Chondrocyte (in vitro differentiated cells): ENCODE measurements around the gene PARN. TPM values are rescaled to one million over a fixed set of nuclear protein-coding genes. Genes with fewer than 3 reads are reported as not detected.
A peak's percentile ranks its signal among the peaks of the same experiment; 100 is the strongest.

Source experiments
- DNase-seq: peaks from one replicate; pipeline ENCODE4 v3.0.0; 2021; ENCODE audit warnings: mixed read lengths, low spot score
- H3K27ac Mint-ChIP-seq: one replicate; pipeline ENCODE4 v1.8.0; 2021; ENCODE audit warnings: mild to moderate bottlenecking, moderate library complexity, mixed read lengths; ENCODE audit not compliant: unreplicated experiment
- H3K27me3 Mint-ChIP-seq: 2 replicates; pipeline ENCODE4 v1.8.0; 2021; ENCODE audit warnings: low read depth, mixed read lengths
- H3K36me3 Mint-ChIP-seq: 2 replicates; pipeline ENCODE4 v1.8.0; 2021; ENCODE audit warnings: low read depth, mixed read lengths
- H3K4me1 Mint-ChIP-seq: 2 replicates; pipeline ENCODE4 v1.8.0; 2021; ENCODE audit warnings: low read depth, mild to moderate bottlenecking, mixed read lengths
- H3K4me3 Mint-ChIP-seq: one replicate; pipeline ENCODE4 v1.8.0; 2021; ENCODE audit warnings: mild to moderate bottlenecking, moderate library complexity, mixed read lengths; ENCODE audit not compliant: unreplicated experiment
- H3K9me3 Mint-ChIP-seq: 2 replicates; pipeline ENCODE4 v1.8.0; 2021; ENCODE audit warnings: low read depth, mixed read lengths
- CTCF ChIP-seq: fragments of 200-600 bp; sonication (generic); IDR thresholded peaks from 2 replicates; pipeline ENCODE4 v1.5.0; 2021; ENCODE audit warnings: antibody characterized with exemption, mild to moderate bottlenecking, moderate library complexity
- total RNA-seq: library from RNA; stranded (reverse); gene quantifications from 3 replicates; pipeline ENCODE4 v1.2.1, GENCODE V29; 2021

PARN gene
- total RNA-seq, 1 donor from 2014 or later, result 24.1 TPM

GRCh38 chr16:14514967-14515366 is 115.1 kb downstream of the PARN start:
- Mint-ChIP-seq H3K36me3 (peaks cover 1% of the 10 kb centered on the region), H3K27ac (no peak overlapping the region), H3K4me3 (no peak overlapping the region), H3K4me1 (peaks cover 22% of the 10 kb centered on the region), H3K9me3 (no peaks in the 10 kb centered on the region), H3K27me3 (no peaks in the 10 kb centered on the region)
- DNase-seq, result no peak
- no peak for TF ChIP-seq CTCF

GRCh38 chr16:14513389-14514107 is 116.5 kb downstream of the PARN start:
- no peak overlapping the region for H3K27ac Mint-ChIP-seq
- no peak for TF ChIP-seq CTCF
- H3K9me3 Mint-ChIP-seq, result no peaks in the 10 kb centered on the region
- H3K36me3 Mint-ChIP-seq, result peaks cover 1% of the 10 kb centered on the region
- H3K27me3 Mint-ChIP-seq, result no peaks in the 10 kb centered on the region
- DNase-seq, result no peak
- no peak overlapping the region for H3K4me3 Mint-ChIP-seq
- H3K4me1 Mint-ChIP-seq, result peaks cover 31% of the 10 kb centered on the region

- DNase-seq, result no peak
- Mint-ChIP-seq H3K36me3 (peaks cover 1% of the 10 kb centered on the region), H3K27me3 (no peaks in the 10 kb centered on the region), H3K27ac (peak overlapping the region; percentile 17), H3K4me3 (no peak overlapping the region), H3K9me3 (no peaks in the 10 kb centered on the region), H3K4me1 (peaks cover 31% of the 10 kb centered on the region)
- no peak for TF ChIP-seq CTCF
Observed at GRCh38 chr16:14511800-14512135, 118.3 kb downstream of the PARN start.

- H3K27me3 Mint-ChIP-seq, result no peaks in the 10 kb centered on the region
- peak overlapping the region; percentile 21 for H3K4me3 Mint-ChIP-seq
- peaks cover 36% of the 10 kb centered on the region for H3K4me1 Mint-ChIP-seq
- TF ChIP-seq CTCF, result no peak
- H3K27ac Mint-ChIP-seq, result peak overlapping the region; percentile 74
- H3K36me3 Mint-ChIP-seq, result peaks cover 1% of the 10 kb centered on the region
- DNase-seq, result no peak
- H3K9me3 Mint-ChIP-seq, result no peaks in the 10 kb centered on the region
Observed at GRCh38 chr16:14510939-14511799, 118.9 kb downstream of the PARN start.

GRCh38 chr16:14510581-14510938 is 119.5 kb downstream of the PARN start:
- no peak for TF ChIP-seq CTCF
- peak overlapping the region; percentile 77 for H3K27ac Mint-ChIP-seq
- no peaks in the 10 kb centered on the region for H3K9me3 Mint-ChIP-seq
- no peaks in the 10 kb centered on the region for H3K27me3 Mint-ChIP-seq
- DNase-seq, result no peak
- H3K36me3 Mint-ChIP-seq, result peaks cover 1% of the 10 kb centered on the region
- H3K4me1 Mint-ChIP-seq, result peaks cover 42% of the 10 kb centered on the region
- no peak overlapping the region for H3K4me3 Mint-ChIP-seq
